SJSA1 (cell line): ENCODE measurements around the gene INF2. TPM values are rescaled to one million over a fixed set of nuclear protein-coding genes. Genes with fewer than 3 reads are reported as not detected.

Source experiments
- DNase-seq, 2 experiments: peaks; one replicate each; pipeline ENCODE4 v3.0.0-alpha.2; 2015 to 2020; ENCODE audit warnings: low spot score in 2 of 2, low read depth in 1 of 2
- H3K27ac ChIP-seq: fragments of 250-450 bp; sonication (Bioruptor Pico); 2 replicates; pipeline ENCODE4 v1.5.1; 2020; ENCODE audit warnings: mild to moderate bottlenecking, moderate library complexity
- H3K27me3 ChIP-seq: fragments of 250-450 bp; sonication (Bioruptor Pico); replicated peaks from 2 replicates; pipeline ENCODE4 v1.5.1; 2020; ENCODE audit warnings: mild to moderate bottlenecking, moderate library complexity
- H3K36me3 ChIP-seq: fragments of 250-450 bp; sonication (Bioruptor Pico); 2 replicates; pipeline ENCODE4 v1.5.1; 2020; ENCODE audit warnings: mild to moderate bottlenecking
- H3K4me1 ChIP-seq: fragments of 250-450 bp; sonication (Bioruptor Pico); replicated peaks from 2 replicates; pipeline ENCODE4 v1.6.1; 2021; ENCODE audit warnings: mild to moderate bottlenecking
- H3K4me3 ChIP-seq: fragments of 250-450 bp; sonication (Bioruptor Pico); 2 replicates; pipeline ENCODE4 v1.5.1; 2020; ENCODE audit warnings: mild to moderate bottlenecking
- H3K9me3 ChIP-seq: fragments of 250-450 bp; sonication (Bioruptor Pico); replicated peaks from 2 replicates; pipeline ENCODE4 v1.5.1; 2020; ENCODE audit warnings: mild to moderate bottlenecking
- total RNA-seq: library from RNA; depleted of rRNA; stranded (reverse); fragments of >200 nt; shearing (Covaris generic); gene quantifications from 2 replicates; pipeline ENCODE4 v1.2.3, GENCODE V29; 2014

The INF2 gene
- total RNA-seq, 1 experiment from 2014 or later = 37.3 TPM

- no peaks in the 10 kb centered on the region for H3K9me3 ChIP-seq
- H3K27ac ChIP-seq = no peak overlapping the region
- H3K4me3 ChIP-seq = no peak overlapping the region
- H3K4me1 ChIP-seq = no peaks in the 10 kb centered on the region; the same call in 1 of the 2 replicates
- peaks cover 83% of the 10 kb centered on the region for H3K36me3 ChIP-seq
- no peak for DNase-seq
- no peaks in the 10 kb centered on the region for H3K27me3 ChIP-seq
Observed at GRCh38 chr14:104714066-104714465, 24.6 kb downstream of the INF2 start.

DNA sequence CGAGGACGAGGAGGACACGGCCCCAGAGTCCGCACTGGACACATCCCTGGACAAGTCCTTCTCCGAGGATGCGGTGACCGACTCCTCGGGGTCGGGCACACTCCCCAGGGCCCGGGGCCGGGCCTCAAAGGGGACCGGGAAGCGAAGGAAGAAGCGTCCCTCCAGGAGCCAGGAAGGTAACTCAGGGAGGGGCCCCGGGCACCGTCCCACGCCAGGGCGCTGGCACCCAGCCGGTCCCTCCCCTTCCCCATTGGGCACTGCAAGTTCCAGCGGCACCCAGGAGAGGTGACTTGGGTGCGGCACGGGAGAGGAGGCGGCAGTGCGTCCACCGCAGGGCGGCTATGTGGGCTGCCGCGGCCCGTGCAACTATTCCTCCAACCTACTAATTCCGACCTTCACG is 25.3 kb downstream of the INF2 start:
- no peak overlapping the region for H3K4me3 ChIP-seq
- no peak overlapping the region for H3K27ac ChIP-seq
- no peak for DNase-seq
- H3K9me3 ChIP-seq = no peaks in the 10 kb centered on the region
- no peaks in the 10 kb centered on the region for H3K27me3 ChIP-seq
- peaks cover 80% of the 10 kb centered on the region for H3K36me3 ChIP-seq
- H3K4me1 ChIP-seq = no peaks in the 10 kb centered on the region

GRCh38 chr14:104715416-104715815 is 26.0 kb downstream of the INF2 start:
- DNase-seq = no peak
- Histone ChIP-seq H3K27ac (no peak overlapping the region), H3K27me3 (no peaks in the 10 kb centered on the region), H3K4me1 (no peaks in the 10 kb centered on the region), H3K4me3 (no peak overlapping the region), H3K9me3 (no peaks in the 10 kb centered on the region), H3K36me3 (peaks cover 73% of the 10 kb centered on the region)

GRCh38 chr14:104715871-104716270 is 26.5 kb downstream of the INF2 start:
- H3K9me3 ChIP-seq = no peaks in the 10 kb centered on the region
- H3K4me3 ChIP-seq = no peak overlapping the region
- no peak for DNase-seq
- peaks cover 68% of the 10 kb centered on the region for H3K36me3 ChIP-seq
- no peaks in the 10 kb centered on the region for H3K27me3 ChIP-seq
- H3K27ac ChIP-seq = no peak overlapping the region
- H3K4me1 ChIP-seq = no peaks in the 10 kb centered on the region

GRCh38 chr14:104717137-104717536 is 27.7 kb downstream of the INF2 start:
- no peaks in the 10 kb centered on the region for H3K27me3 ChIP-seq
- H3K9me3 ChIP-seq = no peaks in the 10 kb centered on the region
- H3K4me1 ChIP-seq = no peaks in the 10 kb centered on the region
- DNase-seq = no peak
- H3K36me3 ChIP-seq = peaks cover 61% of the 10 kb centered on the region
- H3K27ac ChIP-seq = no peak overlapping the region
- H3K4me3 ChIP-seq = no peak overlapping the region

GRCh38 chr14:104717646-104718045 is 28.2 kb downstream of the INF2 start:
- Histone ChIP-seq H3K36me3 (peaks cover 56% of the 10 kb centered on the region), H3K4me1 (no peaks in the 10 kb centered on the region), H3K4me3 (no peak overlapping the region), H3K27ac (no peak overlapping the region), H3K27me3 (no peaks in the 10 kb centered on the region), H3K9me3 (no peaks in the 10 kb centered on the region)
- no peak for DNase-seq

DNA sequence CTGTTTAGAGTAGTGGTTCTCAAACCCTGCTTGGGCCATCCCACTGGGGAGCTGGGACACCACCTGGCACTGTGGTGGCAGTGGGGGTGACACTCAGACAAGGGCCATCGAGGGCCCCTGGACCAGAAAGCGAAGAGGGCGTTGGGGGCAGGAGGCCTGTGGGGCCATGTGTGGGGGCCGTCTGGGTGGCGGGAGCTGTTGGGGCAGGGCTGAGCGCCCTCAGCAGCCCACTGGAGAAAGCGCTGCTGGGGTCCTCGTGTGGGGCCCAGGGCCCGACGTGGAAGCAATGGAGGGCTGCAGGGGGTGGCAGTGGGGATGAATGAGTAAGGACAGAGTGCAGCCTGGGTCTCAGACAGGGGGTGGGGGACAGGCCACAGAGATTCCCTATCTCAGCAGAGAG is 28.7 kb downstream of the INF2 start:
- Histone ChIP-seq H3K9me3 (no peaks in the 10 kb centered on the region), H3K36me3 (peaks cover 51% of the 10 kb centered on the region), H3K27me3 (no peaks in the 10 kb centered on the region), H3K4me1 (no peaks in the 10 kb centered on the region), H3K27ac (no peak overlapping the region), H3K4me3 (no peak overlapping the region)
- DNase-seq = no peak

GRCh38 chr14:104718871-104719270 is 29.5 kb downstream of the INF2 start:
- Histone ChIP-seq H3K36me3 (peaks cover 44% of the 10 kb centered on the region), H3K4me1 (peaks cover 6% of the 10 kb centered on the region), H3K4me3 (no peak overlapping the region), H3K9me3 (no peaks in the 10 kb centered on the region), H3K27me3 (no peaks in the 10 kb centered on the region), H3K27ac (no peak overlapping the region)
- DNase-seq = no peak

DNA sequence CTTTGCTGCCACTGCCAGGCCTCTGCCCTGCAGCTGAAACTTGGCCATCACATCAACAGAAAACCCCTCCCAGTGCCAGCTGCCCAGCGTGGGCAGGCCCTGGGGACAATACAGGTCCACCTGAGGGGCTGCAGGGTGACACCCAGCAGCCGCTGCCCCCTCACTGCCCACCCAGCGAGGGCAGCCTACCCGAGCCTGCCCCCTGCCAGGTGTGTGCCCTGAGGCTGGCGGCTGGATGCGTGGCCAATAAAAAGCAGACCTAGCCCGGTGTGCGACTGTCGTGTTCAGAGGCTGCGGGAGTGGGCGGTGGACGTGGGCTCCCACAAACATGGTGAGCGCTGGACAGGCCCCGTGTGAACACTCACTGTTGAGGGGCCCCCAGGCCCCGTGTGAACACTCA is 29.9 kb downstream of the INF2 start:
- Histone ChIP-seq H3K27me3 (no peaks in the 10 kb centered on the region), H3K4me3 (no peak overlapping the region), H3K4me1 (peaks cover 7% of the 10 kb centered on the region), H3K36me3 (peaks cover 39% of the 10 kb centered on the region), H3K9me3 (no peaks in the 10 kb centered on the region), H3K27ac (no peak overlapping the region)
- DNase-seq = no peak

DNA sequence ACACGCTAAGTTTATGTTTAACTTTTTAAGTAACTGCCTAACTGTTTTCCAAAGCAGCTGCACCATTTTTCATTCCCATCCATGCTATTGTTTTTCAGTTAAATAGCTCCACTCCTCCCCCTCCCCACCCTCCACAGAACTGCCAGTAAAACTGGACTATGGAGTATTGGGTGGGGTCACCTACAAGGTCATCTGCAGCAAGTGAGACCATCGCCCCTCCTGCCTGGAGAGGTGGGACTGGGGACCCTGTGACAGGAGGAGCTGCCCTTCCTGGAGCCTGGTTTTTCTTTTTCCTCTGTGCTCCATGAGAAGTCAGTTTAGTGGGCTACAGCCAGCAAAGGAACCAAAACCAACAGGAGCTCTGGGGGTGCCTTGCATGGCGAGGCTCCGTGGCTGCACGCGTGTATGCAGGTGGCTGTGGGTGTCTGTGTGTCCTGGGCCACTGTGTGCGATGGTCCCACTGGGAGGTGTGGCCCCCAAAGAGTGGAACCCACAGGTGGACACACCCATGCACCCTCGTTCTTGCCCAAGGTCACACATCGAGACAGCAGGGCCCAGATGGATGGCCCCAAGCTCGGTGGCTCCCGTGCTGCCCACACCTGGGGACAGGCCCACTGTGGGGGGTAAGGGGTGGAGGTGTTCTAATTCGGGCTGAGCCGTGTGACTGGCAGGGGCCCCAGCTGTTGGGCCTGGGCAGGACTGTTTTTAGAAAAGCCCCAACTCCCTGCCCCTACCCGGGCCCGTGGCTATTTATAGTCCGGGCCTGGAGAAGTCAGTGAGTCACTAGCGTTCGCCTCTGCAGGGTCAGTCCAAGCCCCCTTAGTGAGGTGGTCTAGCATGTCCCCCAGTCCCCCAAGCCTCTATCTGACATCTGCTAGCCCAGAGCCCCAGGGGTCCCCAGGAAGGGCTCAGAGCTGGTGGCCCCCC is 32.4 kb downstream of the INF2 start:
- H3K4me3 ChIP-seq = no peak overlapping the region
- H3K27me3 ChIP-seq = peaks cover 5% of the 10 kb centered on the region; the same call in 1 of the 2 replicates
- peaks cover 17% of the 10 kb centered on the region for H3K36me3 ChIP-seq
- H3K27ac ChIP-seq = no peak overlapping the region
- peaks cover 17% of the 10 kb centered on the region for H3K4me1 ChIP-seq
- no peak for DNase-seq
- H3K9me3 ChIP-seq = no peaks in the 10 kb centered on the region

- peaks cover 17% of the 10 kb centered on the region for H3K4me1 ChIP-seq
- H3K36me3 ChIP-seq = peaks cover 13% of the 10 kb centered on the region
- H3K9me3 ChIP-seq = no peaks in the 10 kb centered on the region
- H3K27ac ChIP-seq = no peak overlapping the region
- peak overlapping the region; percentile 41; the same call in 1 of the 2 replicates for H3K4me3 ChIP-seq
- H3K27me3 ChIP-seq = peaks cover 5% of the 10 kb centered on the region; the same call in 1 of the 2 replicates
- DNase-seq = no peak
Observed at GRCh38 chr14:104722938-104723650, 33.7 kb downstream of the INF2 start.

GRCh38 chr14:104723651-104724406 is 34.4 kb downstream of the INF2 start, which contains the start of gene ADSS1:
TSS of gene ADSS1 (plus strand) at chr14:104724229. CDS start at chr14:104724271, 42 bp downstream.
- H3K4me3 ChIP-seq = peak within 1 kb of the TSS; percentile 41
- peaks cover 5% of the 10 kb centered on the region; the same call in 1 of the 2 replicates for H3K27me3 ChIP-seq
- no peak within 1 kb of the TSS for H3K27ac ChIP-seq
- H3K9me3 ChIP-seq = no peaks in the 10 kb centered on the region
- peaks cover 17% of the 10 kb centered on the region for H3K4me1 ChIP-seq
- DNase-seq = peak in 1 of 2 experiments; percentile 68
- H3K36me3 ChIP-seq = peaks cover 11% of the 10 kb centered on the region

- DNase-seq = no peak
- no peaks in the 10 kb centered on the region for H3K9me3 ChIP-seq
- peaks cover 5% of the 10 kb centered on the region; the same call in 1 of the 2 replicates for H3K27me3 ChIP-seq
- H3K4me1 ChIP-seq = peaks cover 17% of the 10 kb centered on the region
- H3K4me3 ChIP-seq = peak overlapping the region; percentile 41
- no peak overlapping the region for H3K27ac ChIP-seq
- peaks cover 6% of the 10 kb centered on the region for H3K36me3 ChIP-seq
Observed at GRCh38 chr14:104724407-104724980, 35.1 kb downstream of the INF2 start.
